DMS79 treated with DMSO at 0.1 percent for 48 hours (cell line): ENCODE results near the gene USP26.
"Not testable (repeated sequence)": the region's sequence is repeated elsewhere in the genome, so short reads cannot be mapped to it uniquely, and the experiment has no call there.

Experiments used
- DNase-seq: peaks from one replicate; lab custom pipeline; 2025; lab: John Stamatoyannopoulos, UW

The USP26 gene

DNA sequence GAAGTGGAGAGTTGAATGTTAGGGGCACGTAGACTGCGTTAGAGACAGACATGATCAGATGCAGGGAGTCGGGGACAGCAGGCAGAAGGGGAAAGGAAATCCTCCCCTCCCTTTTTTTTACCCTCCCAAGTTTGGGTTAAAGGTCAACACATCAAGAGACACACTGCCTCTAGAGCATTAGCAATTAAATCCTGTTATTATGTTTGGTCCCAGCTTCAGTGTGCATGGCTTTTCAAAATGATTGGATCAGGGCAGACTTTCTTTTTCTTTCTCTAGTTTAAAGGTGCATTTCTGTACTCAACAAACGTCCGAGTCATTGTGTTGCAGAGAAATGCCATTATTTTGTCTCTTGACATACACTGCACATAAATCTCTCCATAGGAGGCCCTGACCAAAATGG lies 63.9 kb downstream of the USP26 start:
- no peak for DNase-seq

DNA sequence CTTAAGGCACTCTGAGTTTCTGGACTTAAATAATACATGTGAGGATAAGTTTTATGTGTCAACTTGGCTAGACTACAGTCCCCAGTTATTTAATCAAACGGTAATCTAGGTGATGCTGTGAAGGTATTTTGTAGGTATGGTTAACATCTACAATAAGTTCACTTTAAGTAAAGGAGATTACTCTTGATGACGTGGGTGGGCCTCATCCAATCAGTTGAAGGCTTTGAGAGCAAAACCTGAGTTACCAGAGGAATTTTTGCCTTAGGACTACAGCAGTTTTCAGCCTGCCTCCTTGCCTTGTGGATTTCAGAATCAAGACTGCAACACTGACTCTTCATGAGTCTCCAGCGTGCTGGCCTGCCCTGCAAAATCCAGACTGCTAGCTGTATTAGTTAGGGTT lies 78.7 kb downstream of the USP26 start:
- no peak for DNase-seq

DNA sequence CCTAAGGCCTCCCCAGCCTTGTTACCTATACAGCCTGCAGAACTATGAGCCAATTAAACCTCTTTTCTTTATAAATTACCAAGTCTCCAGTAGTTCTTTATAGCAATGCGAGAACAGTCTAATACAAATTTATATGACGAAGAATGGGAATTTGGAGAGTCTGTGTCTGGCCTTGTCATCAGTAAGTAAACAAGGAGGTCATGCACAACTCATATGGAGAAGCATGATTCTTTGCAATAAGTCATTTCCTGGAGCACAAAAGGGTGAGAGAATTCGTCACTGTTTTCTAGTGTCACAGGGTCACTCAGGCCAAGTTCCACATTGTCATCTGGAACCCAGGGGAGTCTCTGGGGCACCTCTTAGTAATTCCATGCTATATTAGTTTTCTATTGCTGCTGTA lies 89.5 kb downstream of the USP26 start:
- DNase-seq = no peak

DNA sequence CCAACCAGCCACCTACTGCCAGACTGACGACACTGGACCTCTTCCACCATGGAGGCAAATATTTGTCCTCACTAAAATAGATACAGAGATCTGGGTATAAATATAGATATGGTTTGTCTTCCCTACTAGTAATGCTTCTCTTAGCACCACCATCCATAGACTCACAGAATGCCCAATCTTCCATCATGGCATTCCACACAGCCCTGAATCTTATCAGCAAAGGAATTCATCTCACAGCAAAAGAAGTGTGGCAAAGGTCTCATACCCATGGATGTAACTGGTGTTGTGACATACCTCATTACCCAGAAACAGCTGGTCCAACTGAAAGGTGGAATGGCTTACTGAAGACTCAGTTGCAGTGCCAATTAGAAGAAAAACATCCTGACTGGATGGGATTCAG lies 91.3 kb downstream of the USP26 start:
- DNase-seq = no peak

DNA sequence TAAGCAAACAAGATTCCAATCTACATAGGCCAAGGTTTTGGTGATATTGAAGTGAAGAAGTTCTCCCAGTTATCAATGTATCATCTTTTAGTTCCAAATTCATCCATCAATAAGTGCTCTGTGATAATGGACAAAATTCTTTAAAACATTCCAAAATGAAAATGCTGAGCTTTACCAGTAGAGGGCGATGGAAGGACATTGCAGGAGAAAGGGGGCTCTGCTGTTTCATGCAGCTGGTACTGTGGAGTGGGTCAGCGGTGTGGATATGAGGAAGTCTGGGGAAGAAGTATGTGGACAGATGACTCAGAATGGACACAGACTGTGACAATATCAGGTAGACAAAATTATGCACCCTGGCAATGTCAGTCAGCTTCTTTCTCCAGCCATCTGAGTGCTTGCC lies 91.9 kb downstream of the USP26 start:
- DNase-seq = no peak

DNA sequence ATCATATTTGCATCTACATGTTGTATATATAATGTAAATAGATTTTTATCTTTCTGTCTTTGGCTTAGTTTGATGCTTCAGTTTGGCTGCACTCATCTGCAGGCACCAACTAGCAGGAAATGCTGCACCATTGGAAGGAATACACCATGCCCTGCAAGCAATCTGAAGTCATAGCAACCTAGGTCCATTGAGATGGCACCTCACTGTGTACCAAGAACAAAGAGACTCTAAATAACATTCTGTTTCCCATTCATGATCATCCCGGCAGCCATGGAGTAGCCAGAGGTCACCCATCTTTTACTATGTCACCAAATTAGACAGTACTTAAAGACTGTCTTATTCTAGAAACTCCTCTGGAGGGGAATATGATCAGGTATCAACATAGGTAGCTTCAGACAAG lies 97.7 kb downstream of the USP26 start:
- no peak for DNase-seq

DNA sequence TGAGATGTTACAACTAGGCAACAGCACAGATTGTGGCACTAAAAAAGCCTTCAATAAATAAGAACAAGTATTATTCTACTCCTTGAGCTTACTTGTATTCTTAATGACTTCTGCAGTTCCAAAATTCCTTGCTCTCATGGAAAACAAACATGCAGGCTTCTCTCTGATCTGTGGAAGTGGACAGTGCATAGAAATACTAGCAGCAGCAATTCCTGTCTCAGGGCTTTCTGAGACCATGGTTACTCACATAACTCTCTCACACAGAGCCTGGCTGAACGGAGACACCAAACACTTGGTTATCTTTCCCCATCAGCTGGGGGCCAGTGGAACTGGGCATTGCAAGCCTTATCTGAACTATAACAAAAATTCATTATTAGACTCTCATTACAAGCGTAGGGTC lies 106.1 kb downstream of the USP26 start:
- no peak for DNase-seq

DNA sequence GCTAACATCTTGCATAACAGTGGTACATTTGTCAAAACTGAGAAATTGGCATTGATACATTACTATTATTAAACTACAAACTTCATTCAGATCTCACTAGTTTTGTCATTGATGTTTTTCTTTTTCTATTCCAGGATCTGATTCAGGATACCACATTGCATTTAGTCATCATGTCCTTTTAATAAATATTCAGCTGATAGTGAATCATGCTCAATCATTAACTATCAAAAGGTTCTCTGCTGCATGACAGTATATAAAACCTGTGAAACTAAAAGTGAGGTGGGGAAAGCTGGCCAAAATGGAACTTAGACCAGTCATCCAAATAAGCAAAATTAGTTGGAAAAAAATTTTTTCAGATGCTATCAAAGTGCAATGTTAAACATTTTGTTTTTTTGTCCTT lies 110.4 kb downstream of the USP26 start:
- DNase-seq = no peak

DNA sequence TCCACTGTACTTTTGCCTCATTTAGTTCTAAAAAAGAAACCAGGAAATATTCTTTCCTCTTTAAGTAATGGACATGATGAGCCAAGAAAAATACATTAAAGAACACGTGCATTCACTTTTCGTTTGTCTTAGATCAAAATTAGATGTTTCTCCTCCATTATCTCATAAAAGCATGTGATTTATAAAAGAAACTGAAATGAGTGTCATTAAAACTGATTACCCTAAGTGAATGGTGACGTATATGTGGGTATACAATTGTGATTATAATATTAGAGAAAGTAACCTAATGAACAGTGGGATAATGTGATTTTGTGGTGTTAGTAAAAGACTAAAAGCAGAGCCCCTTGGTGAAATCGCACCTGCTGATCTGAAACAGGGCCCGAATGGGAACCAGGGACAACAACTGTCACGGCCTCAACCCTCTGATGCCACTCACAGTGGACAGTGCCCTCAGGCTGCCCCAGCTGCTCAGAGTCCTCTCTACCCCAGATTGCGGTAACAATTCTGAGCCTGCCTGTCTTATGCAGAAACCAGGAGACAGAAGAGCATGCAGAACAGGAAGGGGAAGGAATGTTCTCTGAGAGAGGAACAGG lies 112.8 kb downstream of the USP26 start:
- no peak for DNase-seq

DNA sequence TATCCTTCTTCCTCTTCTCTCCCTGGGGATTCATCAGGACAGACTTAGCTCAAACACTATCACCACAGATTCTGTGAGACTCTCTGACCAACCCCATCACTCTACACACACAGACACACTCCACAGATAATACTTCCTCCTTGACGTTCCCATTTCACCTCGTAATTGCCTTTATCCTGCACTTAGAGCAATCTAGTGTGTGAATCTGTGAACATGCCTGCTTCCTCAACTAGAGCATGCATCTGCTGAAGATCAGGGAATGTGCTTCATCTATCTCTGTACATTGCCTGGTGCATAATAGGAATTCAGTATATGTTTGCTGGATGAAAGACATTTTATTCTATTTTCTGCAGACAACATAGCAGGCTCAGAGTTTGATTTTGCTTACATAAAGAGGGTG lies 113.4 kb downstream of the USP26 start:
- no peak for DNase-seq

DNA sequence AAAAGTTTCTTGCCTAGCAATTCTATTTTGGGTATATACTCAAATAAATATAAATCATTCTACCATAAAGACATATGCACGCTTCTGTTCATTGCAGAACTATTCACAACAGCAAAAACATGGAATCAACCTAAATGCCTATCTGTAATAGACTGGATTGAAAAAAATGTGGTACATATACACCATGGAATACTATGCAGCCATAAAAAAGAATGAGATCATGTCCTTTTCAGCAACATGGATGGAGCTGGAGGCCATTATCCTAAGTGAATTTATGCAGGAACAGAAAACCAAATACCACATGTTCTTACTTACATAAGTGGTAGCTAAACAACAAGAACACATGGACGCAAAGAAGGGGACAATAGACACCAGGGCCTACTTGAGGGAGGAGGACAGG lies 116.9 kb downstream of the USP26 start:
- DNase-seq = not testable (repeated sequence)
